NT2/D1 (cell line): ENCODE results near the gene FAM184B.

Source experiments
- SUZ12 ChIP-seq: IDR thresholded peaks from 2 replicates; pipeline ENCODE4 v1.6.1; 2011; ENCODE audit not compliant: insufficient read length, insufficient read depth; ENCODE audit errors: extremely low read depth
- YY1 ChIP-seq: IDR thresholded peaks from 2 replicates; pipeline ENCODE4 v1.6.1; 2011; ENCODE audit not compliant: insufficient read length, insufficient read depth
- ZNF274 ChIP-seq: IDR thresholded peaks from 2 replicates; pipeline ENCODE4 v1.6.1; 2011; ENCODE audit warnings: mild to moderate bottlenecking, low read depth, low read length

GRCh38 chr4:17719106-17719505 is 62.3 kb downstream of the FAM184B start:
- no peak for TF ChIP-seq YY1
- no peak for TF ChIP-seq ZNF274
- TF ChIP-seq SUZ12, result no peak
